SK-N-SH (cell line): Measurements from ENCODE around the gene HEMGN. TPM values are rescaled to one million over a fixed set of nuclear protein-coding genes. Genes with fewer than 3 reads are reported as not detected.

Experiments
- CTCF ChIA-PET: fragments of 300-600, 350-600 bp; formaldehyde crosslinking; extraction: SDS; loops from one replicate; lab custom pipeline; 2021; lab: Yijun Ruan, JAX
- POLR2A ChIA-PET: fragments of 350-600 bp; sonication (Branson Sonifier 250); formaldehyde crosslinking; extraction: SDS; loops from one replicate; lab custom pipeline; 2020; ENCODE audit warnings: antibody characterized with exemption, inconsistent platforms; lab: Yijun Ruan, JAX
- DNase-seq: peaks from one replicate; pipeline ENCODE4 v3.0.0; 2012
- H2AFZ ChIP-seq: fragments of 200-600 bp; sonication (generic); 2 replicates; pipeline ENCODE4 v1.8.1; 2016; ENCODE audit warnings: antibody characterized with exemption, mild to moderate bottlenecking, low read depth
- H3F3A ChIP-seq: fragments of 200-600 bp; sonication (generic); replicated peaks from 2 replicates; pipeline ENCODE3; 2016; ENCODE audit warnings: antibody characterized with exemption, mild to moderate bottlenecking; ENCODE audit not compliant: insufficient read depth
- H3K27ac ChIP-seq, 2 experiments: fragments of 200-500 bp in 1 of 2; fragments of 200-600 bp in 1 of 2; sonication (Bioruptor generic) in 1 of 2; sonication (generic), shearing (Covaris generic) in 1 of 2; 2 replicates each; pipeline versions ENCODE4 v1.5.1 to v1.6.1; 2014 to 2016; ENCODE audit warnings: low read depth in 2 of 2, inconsistent platforms in 1 of 2, low read length in 1 of 2, mild to moderate bottlenecking in 1 of 2, mixed read lengths in 1 of 2
- H3K27me3 ChIP-seq: fragments of 200-600 bp; sonication (generic), shearing (Covaris generic); 2 replicates; pipeline ENCODE4 v1.6.1; 2016; ENCODE audit warnings: mixed run types; ENCODE audit not compliant: insufficient read depth
- H3K36me3 ChIP-seq, 2 experiments: fragments of 200-500 bp in 1 of 2; fragments of 200-600 bp in 1 of 2; sonication (Bioruptor generic) in 1 of 2; sonication (generic) in 1 of 2; replicated peaks in 1 of 2; 2 replicates each; pipeline versions ENCODE3 to v1.5.1; 2014 to 2016; ENCODE audit warnings: low read length in 1 of 2, mild to moderate bottlenecking in 1 of 2; ENCODE audit not compliant: insufficient read depth in 2 of 2, control insufficient read depth in 1 of 2
- H3K4me1 ChIP-seq, 2 experiments: fragments of 200-500 bp in 1 of 2; fragments of 200-600 bp in 1 of 2; sonication (Bioruptor generic) in 1 of 2; sonication (generic), shearing (Covaris generic) in 1 of 2; 2 replicates each; pipeline versions ENCODE4 v1.5.1 to v1.6.1; 2014 to 2016; ENCODE audit warnings: low read depth in 1 of 2, low read length in 1 of 2, mixed run types in 1 of 2; ENCODE audit not compliant: insufficient read depth in 2 of 2, control insufficient read depth in 1 of 2
- H3K4me2 ChIP-seq: fragments of 200-600 bp; sonication (generic), shearing (Covaris generic); 2 replicates; pipeline ENCODE4 v1.6.1; 2017; ENCODE audit warnings: mixed run types
- H3K4me3 ChIP-seq, 2 experiments: fragments of 200-500 bp in 1 of 2; fragments of 200-600 bp in 1 of 2; sonication (Bioruptor generic) in 1 of 2; sonication (generic), shearing (Covaris generic) in 1 of 2; 2 replicates each; pipeline versions ENCODE4 v1.5.1 to v1.8.1; 2014 to 2016; ENCODE audit warnings: low read depth in 2 of 2, inconsistent platforms in 1 of 2, low read length in 1 of 2, mild to moderate bottlenecking in 1 of 2, mixed read lengths in 1 of 2, moderate library complexity in 1 of 2
- H3K79me2 ChIP-seq: fragments of 200-600 bp; sonication (generic); 2 replicates; pipeline ENCODE4 v1.8.1; 2017; ENCODE audit warnings: mild to moderate bottlenecking; ENCODE audit not compliant: insufficient read depth
- H3K9ac ChIP-seq: fragments of 200-600 bp; sonication (generic); 2 replicates; pipeline ENCODE4 v1.6.1; 2017; ENCODE audit warnings: mixed run types
- H3K9me2 ChIP-seq: fragments of 200-600 bp; sonication (generic); 2 replicates; pipeline ENCODE4 v1.6.1; 2017; ENCODE audit warnings: mixed run types
- H3K9me3 ChIP-seq: fragments of 200-600 bp; sonication (generic); 2 replicates; pipeline ENCODE4 v1.6.1; 2017; ENCODE audit warnings: mixed run types, mild to moderate bottlenecking, moderate library complexity
- H4K20me1 ChIP-seq: fragments of 200-600 bp; sonication (generic); 2 replicates; pipeline ENCODE4 v1.6.1; 2017; ENCODE audit warnings: mild to moderate bottlenecking, mixed run types; ENCODE audit not compliant: insufficient read depth
- CHD2 ChIP-seq: fragments of 150-350 bp; IDR thresholded peaks from 2 replicates; pipeline ENCODE4 v1.6.1; 2018; ENCODE audit warnings: low read length; ENCODE audit not compliant: partially characterized antibody
- CTCF ChIP-seq: fragments of 200-600 bp; sonication (generic); IDR thresholded peaks from 2 replicates; pipeline ENCODE4 v1.6.1; 2017; ENCODE audit warnings: antibody characterized with exemption, mild to moderate bottlenecking, moderate library complexity
- ELF1 ChIP-seq: IDR thresholded peaks from 2 replicates; pipeline ENCODE4 v1.4.0; 2012
- FOXM1 ChIP-seq: IDR thresholded peaks from 2 replicates; pipeline ENCODE4 v1.4.0; 2012; ENCODE audit warnings: low read depth, mild to moderate bottlenecking
- JUND ChIP-seq: IDR thresholded peaks from 2 replicates; pipeline ENCODE4 v1.4.0; 2012
- MXI1 ChIP-seq: IDR thresholded peaks from 2 replicates; pipeline ENCODE4 v1.6.1; 2012; ENCODE audit warnings: mild to moderate bottlenecking, low read depth, low read length, improper control_type of control experiment
- NRF1 ChIP-seq: IDR thresholded peaks from 2 replicates; pipeline ENCODE4 v1.6.1; 2012; ENCODE audit warnings: low read depth, mild to moderate bottlenecking, low read length
- PBX3 ChIP-seq: IDR thresholded peaks from 2 replicates; pipeline ENCODE4; 2012
- POLR2AphosphoS5 ChIP-seq: IDR thresholded peaks from 2 replicates; pipeline ENCODE4 v1.6.1; 2012; ENCODE audit warnings: low read depth, low read length
- RFX5 ChIP-seq: IDR thresholded peaks from 2 replicates; pipeline ENCODE4 v1.6.1; 2012; ENCODE audit warnings: mild to moderate bottlenecking, improper control_type of control experiment, low read length
- SMC3 ChIP-seq: IDR thresholded peaks from 2 replicates; pipeline ENCODE4 v1.6.1; 2012; ENCODE audit warnings: low read depth, low read length, improper control_type of control experiment
- TAF1 ChIP-seq: IDR thresholded peaks from 2 replicates; pipeline ENCODE4 v1.6.1; 2012; ENCODE audit warnings: low read depth, mild to moderate bottlenecking, low read length, moderate library complexity, borderline replicate concordance
- TEAD4 ChIP-seq: IDR thresholded peaks from 2 replicates; pipeline ENCODE4 v1.4.0; 2012; ENCODE audit warnings: mild to moderate bottlenecking, borderline replicate concordance; ENCODE audit not compliant: insufficient read depth
- USF1 ChIP-seq: IDR thresholded peaks from 2 replicates; pipeline ENCODE4 v1.4.0; 2012; ENCODE audit warnings: low read depth, borderline replicate concordance
- ZBTB33 ChIP-seq: IDR thresholded peaks from 2 replicates; pipeline ENCODE4 v1.4.0; 2012; ENCODE audit warnings: low read depth, borderline replicate concordance
- WGBS: methylation state at CpG from one replicate; pipeline ENCODE4 v1.1.6; 2017; ENCODE audit warnings: low lambda C conversion rate; 5-methylcytosine and 5-hydroxymethylcytosine counted together
- polyA plus RNA-seq, 3 experiments: library from polyadenylated mRNA; depleted of rRNA; stranded (reverse); fragments of >200 nt; gene quantifications; 2 replicates each; pipeline ENCODE4 v1.2.3, GENCODE V29; 2012

Gene HEMGN
- polyA plus RNA-seq, 1 of the 3 experiments (the other 2 are of a cell fraction), result not detected

GRCh38 chr9:97959585-97959984 is 21.6 kb upstream of the HEMGN start:
- Histone ChIP-seq H3K27ac (no peak overlapping the region), H3K9me3 (no peaks in the 10 kb centered on the region), H3K4me2 (no peak overlapping the region), H3K36me3 (no peaks in the 10 kb centered on the region), H3K27me3 (no peaks in the 10 kb centered on the region), H3K9ac (no peak overlapping the region), H3K9me2 (no peaks in the 10 kb centered on the region), H4K20me1 (no peaks in the 10 kb centered on the region), H3K79me2 (no peaks in the 10 kb centered on the region), H3K4me1 (no peaks in the 10 kb centered on the region), H2AFZ (no peak overlapping the region), H3F3A (no peaks in the 10 kb centered on the region), H3K4me3 (no peak overlapping the region)
- ChIA-PET POLR2A (no interaction called here), CTCF (interaction anchor here (1.9 to 2.7 kb wide), 2 partner anchors 12 to 36 kb away, joined by 5 to 20 read pairs; partner anchors contain the start of gene TRMO)
- no peak for TF ChIP-seq PBX3
- no peak for TF ChIP-seq NRF1
- no peak for TF ChIP-seq CHD2
- TF ChIP-seq POLR2AphosphoS5, result no peak
- no peak for DNase-seq

GRCh38 chr9:97958812-97959511 is 21.0 kb upstream of the HEMGN start:
- Histone ChIP-seq H3K4me1 (no peaks in the 10 kb centered on the region), H2AFZ (no peak overlapping the region), H3K9me3 (no peaks in the 10 kb centered on the region), H3K4me3 (no peak overlapping the region), H3K36me3 (no peaks in the 10 kb centered on the region), H3K4me2 (no peak overlapping the region), H4K20me1 (no peaks in the 10 kb centered on the region), H3K27ac (no peak overlapping the region), H3K79me2 (no peaks in the 10 kb centered on the region), H3F3A (no peaks in the 10 kb centered on the region), H3K9ac (no peak overlapping the region), H3K9me2 (no peaks in the 10 kb centered on the region), H3K27me3 (no peaks in the 10 kb centered on the region)
- 67% methylated on average over 5 of the region's 5 CpGs for WGBS
- ChIA-PET POLR2A (no interaction called here), CTCF (interaction anchor here (1.9 to 2.7 kb wide), 2 partner anchors 12 to 35 kb away, joined by 5 to 20 read pairs; partner anchors contain the start of gene TRMO)
- DNase-seq, result no peak
- TF ChIP-seq JUND (no peak), USF1 (no peak), TAF1 (no peak), MXI1 (no peak), FOXM1 (no peak)

- Histone ChIP-seq H3K27me3 (no peaks in the 10 kb centered on the region; the same call in 1 of the 2 replicates), H3K36me3 (no peaks in the 10 kb centered on the region), H3K4me2 (no peak overlapping the region), H3K9me3 (no peaks in the 10 kb centered on the region), H3K4me3 (no peak overlapping the region), H2AFZ (no peak overlapping the region), H3F3A (no peaks in the 10 kb centered on the region)
- POLR2A ChIA-PET, result no interaction called here
- DNase-seq, result no peak
- CTCF ChIA-PET, result interaction anchor here (1.2 to 3.7 kb wide), 3 partner anchors 26 to 78 kb away, joined by 4 to 20 read pairs (median 4); partner anchors contain the start of gene TRMO
- TF ChIP-seq SMC3 (no peak), ZBTB33 (no peak), ELF1 (no peak), TEAD4 (no peak), JUND (no peak), CTCF (no peak), RFX5 (no peak)
- TF ChIP-seq, all 33 proteins: peak for 0
- Histone ChIP-seq H3K79me2 (no peaks in the 10 kb centered on the region), H4K20me1 (no peaks in the 10 kb centered on the region), H3K4me1 (no peaks in the 10 kb centered on the region), H3K9ac (no peak overlapping the region), H3K27ac (no peak overlapping the region), H3K9me2 (no peaks in the 10 kb centered on the region)
Measured at GRCh38 chr9:97956331-97956730, 18.4 kb upstream of the HEMGN start.
